Caco-2 (cell line): ENCODE results near the gene PRDX2. TPM values are rescaled to one million over a fixed set of nuclear protein-coding genes. Genes with fewer than 3 reads are reported as not detected.

Experiments used
- BruUV-seq: library from RNA; stranded (reverse); fragments of 400-500 nt; replicated peaks from 2 replicates; lab custom pipeline; 2021; lab: Mats Ljungman, UMichigan
- CTCF ChIA-PET: fragments of 300-600 bp; sonication (Branson Sonifier 250); formaldehyde crosslinking; loops from one replicate; lab custom pipeline; 2022; ENCODE audit warnings: antibody characterized with exemption; lab: Charles Lee
- POLR2A ChIA-PET: fragments of 300-600 bp; sonication (Branson Sonifier 250); formaldehyde crosslinking; loops from one replicate; lab custom pipeline; 2022; ENCODE audit warnings: antibody characterized with exemption; lab: Charles Lee
- DNase-seq, 2 experiments: peaks; one replicate each; pipeline versions ENCODE4 v3.0.0 to v3.0.0-alpha.2; 2020 to 2022
- H3K27me3 ChIP-seq: replicated peaks from 2 replicates; pipeline ENCODE4 v1.6.0; 2011; ENCODE audit warnings: low read length; ENCODE audit not compliant: control insufficient read depth, insufficient read depth
- H3K36me3 ChIP-seq: 2 replicates; pipeline ENCODE4 v1.5.1; 2011; ENCODE audit warnings: low read length; ENCODE audit not compliant: control insufficient read depth, insufficient read depth
- H3K4me1 ChIP-seq: fragments of 250-450 bp; sonication (Bioruptor Pico); 2 replicates; pipeline ENCODE4 v1.5.1; 2020; ENCODE audit warnings: mild to moderate bottlenecking
- H3K4me3 ChIP-seq: 2 replicates; pipeline ENCODE4 v1.5.1; 2011; ENCODE audit warnings: low read depth, mild to moderate bottlenecking, control low read depth, low read length
- H3K9me3 ChIP-seq: fragments of 250-450 bp; sonication (Bioruptor Pico); 2 replicates; pipeline ENCODE4 v1.5.1; 2020; ENCODE audit warnings: mild to moderate bottlenecking, moderate library complexity
- H3K27ac Mint-ChIP-seq: one replicate; pipeline ENCODE4 v1.8.0; 2022; ENCODE audit warnings: mixed read lengths; ENCODE audit not compliant: unreplicated experiment
- H3K27me3 Mint-ChIP-seq: one replicate; pipeline ENCODE4 v1.8.0; 2022; ENCODE audit warnings: mixed read lengths; ENCODE audit not compliant: insufficient read depth, unreplicated experiment
- H3K36me3 Mint-ChIP-seq: one replicate; pipeline ENCODE4 v1.8.0; 2022; ENCODE audit warnings: mild to moderate bottlenecking, mixed read lengths; ENCODE audit not compliant: insufficient read depth, unreplicated experiment
- H3K4me1 Mint-ChIP-seq: one replicate; pipeline ENCODE4 v1.8.0; 2022; ENCODE audit warnings: low read depth, mixed read lengths; ENCODE audit not compliant: unreplicated experiment
- H3K4me3 Mint-ChIP-seq: one replicate; pipeline ENCODE4 v1.8.0; 2022; ENCODE audit warnings: mild to moderate bottlenecking, moderate library complexity, mixed read lengths; ENCODE audit not compliant: unreplicated experiment
- H3K9me3 Mint-ChIP-seq: one replicate; pipeline ENCODE4 v1.8.0; 2022; ENCODE audit warnings: mixed read lengths; ENCODE audit not compliant: unreplicated experiment
- intact Hi-C: fragments of 100-400 bp; cut with micrococcal nuclease; formaldehyde crosslinking; loops from one replicate; pipeline ENCODE4 v1.10.0; 2022; ENCODE audit not compliant: unreplicated experiment
- total RNA-seq: library from RNA; stranded (reverse); gene quantifications from 2 replicates; pipeline ENCODE4 v1.2.3, GENCODE V29; 2022
- TF ChIP-seq, protein P1 (sequence below), 2 experiments: fragments of 200-600 bp in 1 of 2; IDR thresholded peaks; 1 replicate in 1 of 2; 2 replicates in 1 of 2; pipeline versions ENCODE4 v1.5.1 to v1.8.0; 2011 to 2022; ENCODE audit warnings: antibody characterized with exemption in 1 of 2, control low read depth in 1 of 2, inconsistent platforms in 1 of 2, low read depth in 1 of 2, low read length in 1 of 2, mild to moderate bottlenecking in 1 of 2, moderate library complexity in 1 of 2; ENCODE audit not compliant: insufficient read depth in 1 of 2, severe bottlenecking in 1 of 2, unreplicated experiment in 1 of 2

Gene PRDX2
- total RNA-seq, 1 experiment from 2014 or later = 265 TPM

DNA sequence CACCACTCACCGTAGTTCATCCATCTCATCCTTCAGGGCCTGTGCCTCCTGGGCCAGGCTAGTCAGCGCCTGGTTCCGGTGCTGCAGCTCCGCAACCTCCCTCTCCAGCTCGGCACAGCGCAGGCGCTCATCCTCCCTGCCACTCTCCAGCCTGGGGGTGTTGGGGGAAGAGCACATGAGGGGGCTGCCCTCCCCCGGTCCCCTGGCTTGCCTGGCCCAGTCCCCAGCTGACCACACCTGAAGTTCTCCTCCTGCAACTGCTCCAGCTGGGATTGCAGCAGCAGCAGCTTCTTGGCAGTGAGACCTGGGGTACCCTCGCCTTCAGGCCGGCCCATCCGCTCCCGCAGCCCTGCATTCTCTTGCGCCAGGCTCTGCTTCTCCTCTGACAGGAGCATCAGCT is 30.7 kb downstream of the PRDX2 start:
- no peak for DNase-seq
- TF ChIP-seq, protein P1, sequence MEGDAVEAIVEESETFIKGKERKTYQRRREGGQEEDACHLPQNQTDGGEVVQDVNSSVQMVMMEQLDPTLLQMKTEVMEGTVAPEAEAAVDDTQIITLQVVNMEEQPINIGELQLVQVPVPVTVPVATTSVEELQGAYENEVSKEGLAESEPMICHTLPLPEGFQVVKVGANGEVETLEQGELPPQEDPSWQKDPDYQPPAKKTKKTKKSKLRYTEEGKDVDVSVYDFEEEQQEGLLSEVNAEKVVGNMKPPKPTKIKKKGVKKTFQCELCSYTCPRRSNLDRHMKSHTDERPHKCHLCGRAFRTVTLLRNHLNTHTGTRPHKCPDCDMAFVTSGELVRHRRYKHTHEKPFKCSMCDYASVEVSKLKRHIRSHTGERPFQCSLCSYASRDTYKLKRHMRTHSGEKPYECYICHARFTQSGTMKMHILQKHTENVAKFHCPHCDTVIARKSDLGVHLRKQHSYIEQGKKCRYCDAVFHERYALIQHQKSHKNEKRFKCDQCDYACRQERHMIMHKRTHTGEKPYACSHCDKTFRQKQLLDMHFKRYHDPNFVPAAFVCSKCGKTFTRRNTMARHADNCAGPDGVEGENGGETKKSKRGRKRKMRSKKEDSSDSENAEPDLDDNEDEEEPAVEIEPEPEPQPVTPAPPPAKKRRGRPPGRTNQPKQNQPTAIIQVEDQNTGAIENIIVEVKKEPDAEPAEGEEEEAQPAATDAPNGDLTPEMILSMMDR (IDR thresholded peaks at IDR 0.05; ENCODE audit: insufficient read depth in 1 of 2, low read depth in 1 of 2, low read length in 1 of 2, severe bottlenecking in 1 of 2, unreplicated experiment in 1 of 2) = no peak
- Histone ChIP-seq H3K4me1 (peaks cover 7% of the 10 kb centered on the region), H3K9me3 (no peaks in the 10 kb centered on the region), H3K36me3 (no peaks in the 10 kb centered on the region; the same call in none of the 2 replicates), H3K27me3 (no peaks in the 10 kb centered on the region), H3K4me3 (no peak overlapping the region)
- ChIA-PET POLR2A (no interaction called here), CTCF (no interaction called here)
- Mint-ChIP-seq H3K9me3 (no peaks in the 10 kb centered on the region), H3K27me3 (no peaks in the 10 kb centered on the region), H3K27ac (no peak overlapping the region), H3K36me3 (peaks cover 32% of the 10 kb centered on the region), H3K4me1 (peaks cover 13% of the 10 kb centered on the region), H3K4me3 (no peak overlapping the region)
- intact Hi-C loops = no loop called here
- no TSS peak for BruUV-seq

- Mint-ChIP-seq H3K4me3 (no peak overlapping the region), H3K27ac (no peak overlapping the region), H3K27me3 (no peaks in the 10 kb centered on the region), H3K36me3 (peaks cover 34% of the 10 kb centered on the region), H3K4me1 (peaks cover 12% of the 10 kb centered on the region), H3K9me3 (no peaks in the 10 kb centered on the region)
- no TSS peak for BruUV-seq
- POLR2A ChIA-PET = no interaction called here
- Histone ChIP-seq H3K27me3 (no peaks in the 10 kb centered on the region), H3K9me3 (no peaks in the 10 kb centered on the region), H3K36me3 (no peaks in the 10 kb centered on the region; the same call in none of the 2 replicates), H3K4me1 (peaks cover 4% of the 10 kb centered on the region), H3K4me3 (no peak overlapping the region)
- CTCF ChIA-PET = no interaction called here
- DNase-seq = no peak
- intact Hi-C loops = no loop called here
- TF ChIP-seq, protein P1 (IDR thresholded peaks at IDR 0.05; ENCODE audit: insufficient read depth in 1 of 2, low read depth in 1 of 2, low read length in 1 of 2, severe bottlenecking in 1 of 2, unreplicated experiment in 1 of 2) = no peak
Measured at GRCh38 chr19:12769689-12770088, 31.9 kb downstream of the PRDX2 start.

- TF ChIP-seq, protein P1 (IDR thresholded peaks at IDR 0.05; ENCODE audit: insufficient read depth in 1 of 2, low read depth in 1 of 2, low read length in 1 of 2, severe bottlenecking in 1 of 2, unreplicated experiment in 1 of 2) = no peak
- CTCF ChIA-PET = interaction anchor here (0.6 kb wide), 1 partner anchor 25 kb away, joined by 3 read pairs; no protein-coding TSS in a partner anchor
- Histone ChIP-seq H3K9me3 (no peaks in the 10 kb centered on the region), H3K27me3 (no peaks in the 10 kb centered on the region), H3K36me3 (peaks cover 2% of the 10 kb centered on the region), H3K4me3 (no peak overlapping the region), H3K4me1 (no peaks in the 10 kb centered on the region)
- H3K4me1 Mint-ChIP-seq = no peaks in the 10 kb centered on the region
- peaks cover 37% of the 10 kb centered on the region for H3K36me3 Mint-ChIP-seq
- no peak for DNase-seq
- H3K9me3 Mint-ChIP-seq = no peaks in the 10 kb centered on the region
- no peaks in the 10 kb centered on the region for H3K27me3 Mint-ChIP-seq
- no TSS peak for BruUV-seq
- intact Hi-C loops = no loop called here
- H3K4me3 Mint-ChIP-seq = no peak overlapping the region
- no peak overlapping the region for H3K27ac Mint-ChIP-seq
- POLR2A ChIA-PET = interaction anchor here (1.2 kb wide), 1 partner anchor 24 kb away, joined by 3 read pairs; the partner anchor contains the start of gene JUNB
Measured at GRCh38 chr19:12767666-12768065, 33.9 kb downstream of the PRDX2 start.
